HG02571 (cell line): ENCODE data around the gene SIGLEC1.
A peak's percentile ranks its signal among the peaks of the same experiment; 100 is the strongest.

Experiments used
- ATAC-seq: cut with Tn5 transposase; IDR thresholded peaks from one replicate; pipeline ENCODE4 v1.9.1; 2021; ENCODE audit warnings: mild to moderate bottlenecking, moderate library complexity; ENCODE audit not compliant: unreplicated experiment

Gene SIGLEC1

DNA sequence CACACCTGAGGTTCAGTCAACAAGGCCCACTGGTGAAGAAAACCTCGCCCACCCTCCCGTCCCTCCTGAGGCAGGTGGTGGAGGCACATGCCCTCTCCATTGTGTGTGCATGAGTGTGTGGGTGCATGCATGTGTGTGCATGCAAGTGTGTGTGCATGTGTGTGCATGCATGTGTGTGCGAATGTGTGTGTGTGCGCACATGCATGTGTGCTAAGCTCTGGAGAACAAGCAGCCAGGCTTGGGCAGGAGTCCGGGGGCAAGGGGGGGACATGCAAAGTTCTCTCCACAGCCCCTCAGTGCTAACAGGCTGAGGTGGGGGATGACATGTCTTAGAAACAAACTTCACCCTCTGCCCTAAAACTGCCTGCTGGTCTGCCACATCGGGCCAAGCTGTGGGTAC, 17.0 kb upstream of the SIGLEC1 start:
- ATAC-seq, result no peak

DNA sequence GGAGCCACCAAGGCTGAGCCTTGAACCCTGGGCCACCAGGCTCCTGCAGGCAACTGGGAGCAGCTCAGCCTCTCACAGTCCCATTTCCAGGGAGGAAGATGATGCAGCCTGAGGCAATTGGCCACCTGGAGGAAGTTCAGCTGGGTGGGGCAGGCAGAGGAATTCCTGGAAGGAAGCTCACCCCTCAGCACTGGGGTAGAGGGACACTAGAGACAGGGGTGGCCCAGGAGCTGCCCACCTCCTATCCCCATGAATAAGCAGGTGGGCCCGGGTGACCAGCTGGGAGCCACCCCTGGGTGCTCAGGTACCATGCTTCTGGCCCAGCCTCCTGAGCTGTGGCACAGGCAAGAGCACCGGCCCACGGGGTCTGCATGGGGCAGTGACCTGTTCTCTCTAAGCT, 16.5 kb upstream of the SIGLEC1 start:
- ATAC-seq, result no peak

DNA sequence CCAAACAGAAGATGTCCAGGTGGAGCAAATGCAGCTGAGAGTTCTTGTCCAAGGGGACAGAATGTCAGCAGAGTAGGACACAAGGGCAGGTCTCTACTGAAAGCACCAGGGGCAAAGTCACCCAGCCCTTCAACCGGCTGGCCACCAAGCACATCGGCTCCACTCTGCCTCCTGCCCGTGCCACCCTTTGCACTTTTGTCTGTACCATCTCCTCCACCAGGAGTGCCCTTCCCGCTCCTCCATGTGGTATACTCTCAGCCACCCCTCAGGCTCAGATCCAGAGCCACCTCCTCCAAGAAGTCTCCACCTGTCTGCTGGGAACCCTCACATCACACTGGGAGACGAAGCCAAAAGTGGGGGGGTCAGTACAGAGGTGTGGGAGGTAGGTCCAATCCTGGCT, 16.0 kb upstream of the SIGLEC1 start:
- ATAC-seq, result no peak

DNA sequence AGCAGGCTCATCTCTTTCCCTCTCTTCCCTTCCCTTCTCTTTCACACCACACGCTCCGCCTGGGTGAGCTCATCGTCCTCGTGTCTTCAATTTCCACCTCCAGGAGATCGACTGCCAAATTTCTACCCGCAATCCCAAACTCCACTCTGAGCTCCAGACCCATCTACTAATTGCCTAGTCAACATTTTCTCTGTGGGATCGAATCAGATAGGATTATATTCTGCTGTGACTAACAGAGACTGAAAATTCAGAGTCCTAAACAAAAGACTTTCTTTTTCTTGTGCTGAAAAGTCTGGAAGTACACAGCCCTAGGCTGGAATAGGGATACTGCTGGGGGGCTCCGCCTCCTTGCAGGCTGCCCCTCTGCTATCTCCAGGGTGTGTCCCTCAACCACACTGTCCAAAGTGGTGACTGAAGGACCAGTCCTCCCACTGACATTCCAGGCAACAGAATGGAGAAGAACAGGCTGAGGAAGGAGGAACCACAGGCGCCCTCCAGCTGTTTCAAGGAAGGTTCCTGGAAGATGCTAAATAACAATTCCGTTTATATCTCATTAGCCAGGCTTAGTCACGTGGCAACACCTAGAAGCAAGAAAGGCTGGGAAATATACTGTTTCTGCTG, 15.1 kb upstream of the SIGLEC1 start:
- ATAC-seq, result no peak

DNA sequence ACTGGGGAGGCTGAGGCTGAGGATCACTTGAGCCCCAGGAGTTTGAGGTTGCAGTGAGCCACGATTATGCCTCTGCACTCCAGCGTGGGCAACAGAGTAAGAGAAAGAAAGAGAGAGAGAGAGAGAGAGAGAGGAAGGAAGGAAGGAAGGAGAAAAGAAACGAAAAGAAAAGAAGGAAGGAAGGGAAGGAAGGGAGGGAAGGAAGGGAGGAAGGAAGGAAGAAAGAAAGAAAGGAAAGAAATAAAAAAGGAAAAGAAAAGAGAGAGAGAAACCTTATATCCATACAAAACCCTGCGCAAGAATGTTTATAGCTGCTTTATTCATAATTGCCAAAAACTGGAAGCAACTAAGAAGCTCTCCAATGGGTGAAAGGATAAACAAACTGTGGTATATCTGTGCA, 12.0 kb upstream of the SIGLEC1 start:
- no peak for ATAC-seq

DNA sequence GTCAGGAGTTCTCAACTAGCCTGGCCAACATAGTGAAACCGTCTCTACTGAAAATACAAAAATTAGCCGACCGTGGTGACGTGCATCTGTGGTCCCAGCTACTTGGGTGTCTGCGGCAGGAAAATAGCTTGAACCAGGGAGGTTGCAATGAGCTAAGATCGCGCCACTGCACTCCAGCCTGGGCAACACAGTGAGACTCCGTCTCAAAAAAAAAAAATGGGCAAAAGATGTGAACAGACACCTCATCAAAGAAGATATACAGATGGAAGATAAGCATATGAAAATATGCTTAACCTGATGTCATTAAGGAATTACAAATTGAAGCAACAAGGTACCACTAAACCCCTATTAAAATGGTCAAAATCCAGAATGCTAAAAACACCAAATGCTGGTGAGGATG, 10.9 kb upstream of the SIGLEC1 start:
- ATAC-seq, result no peak

DNA sequence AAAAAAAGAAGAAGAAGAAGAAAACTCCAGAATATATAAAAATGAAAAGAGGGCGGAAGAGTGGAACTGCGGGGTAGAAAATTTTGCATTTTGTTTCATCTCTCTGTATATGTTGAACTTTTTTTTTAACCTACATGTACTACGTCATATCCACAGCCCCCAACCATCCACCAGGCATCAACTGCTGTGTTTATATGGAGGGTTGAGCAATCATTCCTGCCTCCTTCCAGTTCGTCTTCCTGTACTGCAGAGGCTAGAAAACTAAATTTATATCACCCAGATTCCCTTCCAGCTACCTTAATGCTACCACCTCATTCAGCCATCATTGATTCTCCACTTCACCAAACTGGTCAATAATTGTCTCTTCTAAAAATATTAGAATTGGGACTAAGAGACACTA, 9.5 kb upstream of the SIGLEC1 start:
- ATAC-seq, result no peak

DNA sequence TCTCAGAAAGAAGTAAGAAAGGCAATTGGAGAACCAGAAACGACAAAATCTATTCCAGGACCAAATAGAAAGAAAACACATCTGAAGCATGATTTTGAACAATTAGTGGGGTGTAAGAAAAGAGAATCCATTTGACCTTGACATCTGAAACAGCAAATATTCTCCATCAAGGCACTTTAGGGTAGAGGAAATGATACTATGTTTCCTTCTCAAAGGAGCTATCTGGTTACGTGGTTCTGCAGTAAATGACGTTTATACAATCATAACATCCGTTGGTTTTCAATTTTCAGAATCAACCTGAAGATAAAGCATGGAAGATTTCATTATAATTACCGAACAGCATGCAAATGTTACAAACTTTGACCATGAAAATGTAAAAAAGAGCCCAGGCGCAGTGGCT, 8.2 kb upstream of the SIGLEC1 start:
- no peak for ATAC-seq

DNA sequence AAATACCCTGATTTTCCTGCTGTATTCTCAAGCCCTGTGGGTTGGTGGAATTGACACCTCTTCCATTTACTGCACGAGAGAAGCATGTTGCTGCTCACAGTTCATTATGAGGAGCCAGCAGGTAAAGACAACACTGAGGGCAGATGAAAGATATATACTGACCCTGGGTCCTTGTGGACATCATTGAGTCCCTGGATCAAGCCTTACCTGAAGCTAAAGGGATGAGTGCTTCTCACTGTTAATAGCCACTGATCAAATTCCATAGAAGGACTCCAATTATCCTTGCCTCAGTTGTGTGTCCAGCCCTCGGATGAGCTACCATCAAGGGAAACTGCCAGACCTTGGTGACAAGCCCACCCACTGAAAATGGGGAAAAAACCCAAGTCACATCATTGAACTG, 7.7 kb upstream of the SIGLEC1 start:
- no peak for ATAC-seq

DNA sequence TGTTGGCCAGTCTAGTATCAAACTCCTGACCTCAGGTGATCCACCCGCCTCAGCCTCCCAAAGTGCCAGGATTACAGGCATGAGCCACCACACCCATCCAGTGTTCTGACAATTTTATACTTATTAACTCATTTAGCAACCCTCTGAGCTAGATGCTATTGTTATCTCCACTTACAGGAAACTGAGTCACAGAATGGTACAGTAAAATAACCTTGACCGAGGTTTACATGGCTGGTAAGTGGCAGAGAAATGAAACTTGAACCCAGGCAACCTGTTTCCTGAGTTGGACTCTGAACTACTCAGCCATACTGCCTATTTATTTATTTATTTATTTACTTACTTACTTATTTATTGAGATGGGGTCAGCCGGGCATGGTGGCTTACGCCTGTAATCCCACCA, 6.6 kb upstream of the SIGLEC1 start:
- ATAC-seq, result no peak

DNA sequence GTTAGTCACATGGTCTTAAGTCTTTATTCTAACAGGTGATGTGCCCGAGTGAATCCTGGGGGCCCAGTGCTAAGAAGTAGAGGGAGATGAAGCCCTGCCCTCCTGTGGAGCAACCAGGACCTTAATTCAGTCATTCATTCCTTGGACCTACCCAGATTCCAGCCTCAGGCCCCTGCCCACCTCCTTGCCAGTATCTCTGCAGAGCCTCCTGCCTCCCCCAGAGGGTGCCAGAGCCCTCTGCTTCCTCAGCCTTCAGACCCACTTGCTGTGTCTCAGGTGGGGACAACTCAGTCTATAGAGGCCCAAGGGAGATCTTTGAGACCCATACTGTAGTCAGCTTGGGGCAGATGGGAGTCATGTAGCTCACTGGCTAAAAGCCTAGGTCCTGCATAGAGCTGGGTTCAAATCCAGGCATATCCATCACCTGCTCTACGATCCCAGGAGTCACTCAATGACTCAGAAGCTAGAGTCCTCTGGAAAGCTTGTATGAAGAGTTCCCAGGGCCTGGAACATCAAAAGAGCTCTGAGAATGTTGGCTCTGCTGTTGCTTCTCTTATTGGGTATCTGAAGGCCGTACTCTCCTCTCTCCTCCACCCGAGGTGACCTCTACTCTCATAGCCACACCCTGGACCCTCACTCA, 3.9 kb upstream of the SIGLEC1 start:
- ATAC-seq, result no peak

DNA sequence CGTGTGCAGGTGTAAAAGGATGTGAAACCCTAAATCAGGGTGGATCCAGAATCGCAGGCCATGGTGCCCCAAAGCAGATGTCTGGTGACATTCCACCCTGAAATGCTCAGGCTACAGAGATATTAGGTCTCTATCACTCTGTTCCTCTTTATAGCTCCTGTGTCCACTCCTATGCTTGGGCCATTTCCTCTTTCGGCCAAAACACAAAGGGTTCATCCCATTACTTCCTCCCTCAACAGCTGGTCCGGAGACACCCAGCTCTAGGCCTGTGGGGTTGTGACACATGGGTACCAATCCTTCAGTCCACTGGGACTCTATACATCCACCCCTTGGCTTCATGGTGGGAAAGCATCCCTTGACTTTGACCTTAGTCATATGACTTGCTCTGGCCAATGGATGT, 1.7 kb upstream of the SIGLEC1 start:
- no peak for ATAC-seq

DNA sequence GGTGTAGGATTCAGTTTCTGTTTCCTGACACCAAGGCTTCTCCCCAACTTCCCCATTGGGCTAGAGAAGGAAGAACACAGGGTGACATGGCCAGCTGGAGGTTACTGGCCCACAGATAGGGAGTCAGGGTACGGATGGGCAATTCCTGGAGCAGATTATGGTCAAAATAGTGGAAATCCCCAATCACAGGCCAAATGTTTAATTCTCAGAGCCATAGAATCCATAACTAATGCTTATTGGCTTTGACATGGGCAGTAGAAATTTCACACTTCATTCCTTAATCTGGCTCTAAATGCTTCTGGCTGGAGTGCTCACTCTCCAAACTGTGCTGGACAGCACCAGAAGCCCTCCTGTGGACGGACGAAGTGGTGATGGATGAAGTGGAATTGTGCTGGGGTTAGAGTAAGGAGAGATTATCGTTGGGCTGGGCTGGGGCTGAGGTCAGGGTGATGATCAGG, 887 bp downstream of the SIGLEC1 start:
- ATAC-seq, result no peak

DNA sequence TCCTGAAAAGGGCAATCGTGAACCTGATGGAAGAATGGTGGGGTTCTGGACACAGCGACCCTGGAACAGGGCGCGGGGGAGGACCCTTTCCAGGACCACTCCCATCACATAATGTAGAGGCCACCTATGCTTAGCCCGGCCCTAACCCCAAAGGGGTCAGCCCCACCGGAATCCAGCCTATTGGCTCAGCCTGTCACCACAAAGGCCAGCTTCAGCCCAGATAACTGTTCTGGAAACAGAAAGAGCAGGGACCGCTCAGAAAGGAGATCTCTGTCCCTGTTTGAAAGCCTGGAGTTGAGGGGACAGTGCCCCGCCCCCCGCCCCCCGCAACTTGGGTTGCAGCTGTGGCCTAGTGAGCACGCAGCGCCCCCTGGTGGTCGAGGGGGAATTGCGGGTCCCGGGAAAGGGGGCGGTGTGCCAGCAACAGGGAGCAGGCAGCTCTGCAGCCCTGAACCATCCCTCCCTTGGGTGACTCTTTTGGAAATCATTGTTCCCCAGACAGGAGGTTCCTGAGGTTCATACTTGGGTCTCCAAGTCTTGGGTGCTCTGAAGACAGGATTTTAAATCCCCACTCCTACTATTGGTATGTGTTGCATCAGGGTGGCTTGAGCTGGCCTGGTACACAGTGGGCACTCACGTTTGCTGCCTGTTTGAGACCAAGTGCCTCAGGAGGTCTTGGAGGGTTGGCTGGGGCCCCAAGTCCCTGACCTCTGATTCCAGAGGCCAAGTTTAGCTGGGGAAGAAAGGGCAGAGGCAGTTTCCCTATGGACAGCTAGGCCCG, 1.5 kb downstream of the SIGLEC1 start:
- peak; percentile 54 for ATAC-seq

DNA sequence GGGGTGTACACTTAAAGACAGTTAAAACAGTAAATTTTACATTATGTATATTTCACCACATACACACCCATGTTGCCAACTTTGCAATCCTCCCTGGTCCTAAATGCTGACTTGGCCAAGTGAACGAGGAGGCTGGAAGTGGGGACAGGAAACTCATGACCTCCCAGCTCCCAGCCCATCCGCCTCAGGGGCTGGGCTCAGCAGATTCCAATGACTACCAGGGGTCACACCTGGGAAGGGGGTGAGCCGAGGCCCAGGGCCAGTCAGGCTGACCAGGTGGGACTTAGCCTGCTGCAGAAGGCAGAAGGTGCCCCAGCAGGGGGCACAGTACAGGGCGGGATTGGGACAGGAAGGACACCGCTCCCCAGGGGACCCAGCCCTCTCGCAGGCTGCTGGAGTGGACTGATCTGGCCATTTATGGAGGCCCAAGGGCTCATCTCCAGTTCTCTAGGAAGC, 2.4 kb downstream of the SIGLEC1 start:
- ATAC-seq, result no peak

DNA sequence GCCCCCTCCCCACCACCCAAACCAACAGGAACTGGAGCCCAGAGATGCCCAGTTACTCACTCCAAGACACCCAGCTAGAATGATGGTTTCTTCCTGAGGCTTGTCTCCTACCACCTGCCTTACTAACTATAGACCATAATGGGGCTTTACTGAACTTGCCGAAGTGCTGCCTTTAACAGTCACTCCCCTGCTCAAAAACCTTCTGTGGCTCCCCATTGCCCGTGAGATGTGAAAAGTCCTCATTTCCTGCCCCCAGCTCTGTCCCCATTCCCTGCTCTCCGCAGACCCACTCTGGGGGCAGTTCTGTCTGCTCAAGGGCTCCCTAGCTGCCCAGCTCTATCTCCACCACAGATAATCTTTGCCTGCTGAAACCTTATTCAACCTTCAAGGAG, 4.9 kb downstream of the SIGLEC1 start:
- ATAC-seq, result no peak

DNA sequence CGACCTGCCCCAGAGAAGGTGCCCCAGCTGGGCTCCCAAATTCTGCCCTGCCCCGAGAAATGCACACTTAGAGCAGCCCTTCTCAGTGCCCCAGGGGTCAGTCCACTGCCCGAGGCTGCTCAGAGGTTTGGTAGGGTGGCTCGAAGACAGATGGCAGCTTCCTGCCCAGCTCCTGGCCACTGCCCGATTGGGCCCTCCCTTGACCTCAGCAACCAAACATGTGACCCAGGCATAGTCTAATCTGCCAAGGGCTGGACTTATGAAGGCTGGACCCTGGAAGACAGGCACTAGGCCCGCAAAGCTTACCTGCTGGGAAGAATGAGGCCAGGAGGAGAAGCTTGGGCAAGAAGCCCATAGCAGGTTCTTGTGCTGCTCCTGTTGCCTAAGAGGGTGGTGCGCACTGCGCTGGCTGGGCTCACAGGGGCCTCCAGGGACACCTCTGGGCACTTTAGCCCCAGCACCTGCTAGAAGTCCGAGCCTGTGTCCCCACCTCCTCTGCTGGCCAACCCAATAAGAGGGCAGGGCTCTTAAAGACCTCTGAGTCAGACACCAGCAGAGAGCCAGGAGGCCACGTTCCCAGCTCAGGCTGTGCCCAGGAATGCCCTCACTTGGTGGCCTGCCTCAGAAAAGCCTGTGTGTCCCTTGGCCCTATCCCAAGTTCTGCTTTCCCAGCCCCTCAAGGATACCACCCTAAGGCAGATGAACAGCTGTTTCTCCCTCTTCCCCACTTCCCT, 5.5 kb downstream of the SIGLEC1 start:
- ATAC-seq, result no peak

DNA sequence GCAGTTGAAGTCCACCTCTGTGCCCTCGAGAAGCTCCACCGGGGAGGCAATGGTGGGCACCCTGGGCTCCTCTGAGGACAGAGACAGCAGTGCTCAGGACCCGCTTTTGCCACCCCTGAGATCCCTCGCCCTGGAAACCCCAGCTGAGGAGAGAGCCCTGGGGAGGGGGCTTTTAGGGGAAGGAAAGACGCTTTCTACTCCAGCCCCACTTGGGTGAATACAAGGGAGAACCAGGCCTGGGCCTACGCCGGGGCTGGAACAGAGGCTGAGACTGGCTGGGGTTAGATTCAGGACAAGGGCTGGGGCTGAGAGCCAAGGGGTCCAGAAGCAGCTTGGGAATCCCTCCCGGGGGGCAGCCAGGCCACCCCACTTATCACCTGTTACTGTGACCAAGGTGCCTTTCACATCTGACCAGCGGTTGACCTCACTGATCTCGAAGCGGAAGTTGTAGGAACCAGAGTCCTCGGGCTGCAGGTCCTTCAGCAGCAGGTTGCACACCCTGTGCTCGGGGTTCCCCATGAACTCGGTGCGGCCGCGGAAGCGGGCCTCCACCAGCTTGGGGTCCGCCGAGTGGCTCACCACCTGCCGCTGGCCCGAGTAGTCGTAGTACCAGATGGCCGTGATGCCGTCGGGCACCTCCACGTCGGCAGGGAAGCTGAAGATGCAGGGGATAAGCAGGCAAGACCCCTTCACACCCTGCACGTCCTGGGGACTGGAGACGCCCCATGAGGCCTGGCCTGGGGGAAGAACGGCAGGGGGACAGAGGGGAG, 6.2 kb downstream of the SIGLEC1 start:
- no peak for ATAC-seq

DNA sequence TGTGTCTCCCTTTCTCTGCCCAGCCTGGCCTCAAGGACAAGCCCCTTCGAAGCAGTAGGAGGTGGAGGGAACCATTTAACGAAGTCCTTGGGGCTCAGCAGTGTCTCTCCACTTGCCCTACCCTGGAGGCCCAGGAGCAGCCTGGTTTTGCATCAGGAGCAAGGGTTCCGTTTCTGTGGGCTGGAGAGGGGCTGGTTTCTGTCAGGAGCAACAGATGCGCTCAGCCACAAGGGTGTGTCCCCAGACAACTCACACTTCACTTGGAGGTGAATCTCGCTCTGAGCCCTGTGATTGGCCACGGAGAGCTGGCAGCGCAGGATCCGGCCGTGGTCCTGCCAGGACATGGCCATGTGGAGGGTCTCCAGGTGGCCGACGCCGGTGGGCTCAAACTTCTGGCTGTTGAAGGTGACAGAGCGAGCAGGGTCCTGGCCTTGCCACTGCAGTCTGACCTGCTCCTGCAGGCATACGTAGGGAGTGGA, 6.9 kb downstream of the SIGLEC1 start:
- ATAC-seq, result no peak

DNA sequence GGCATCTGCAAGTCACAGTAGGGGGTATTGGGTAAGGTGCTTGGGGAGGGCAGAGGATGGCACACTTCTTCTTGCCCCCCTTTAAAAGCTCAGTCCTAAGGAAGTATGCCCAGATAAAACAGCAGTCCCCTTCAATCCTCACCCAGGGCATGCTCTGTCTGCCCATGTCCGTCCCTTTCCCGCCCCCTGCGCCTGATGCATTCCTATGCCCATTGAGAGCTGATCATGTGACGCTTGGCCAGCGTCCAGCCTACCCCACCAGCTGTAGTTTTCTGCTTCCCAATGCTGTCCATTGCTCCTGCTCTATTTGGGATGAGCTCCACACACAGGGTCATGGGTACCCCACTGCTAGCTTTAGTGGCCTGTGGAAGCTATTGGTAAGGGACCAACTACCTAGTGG, 8.3 kb downstream of the SIGLEC1 start:
- ATAC-seq, result no peak
